IMR-90 (cell line): ENCODE measurements around the gene IBSP. TPM values are rescaled to one million over a fixed set of nuclear protein-coding genes. Genes with fewer than 3 reads are reported as not detected.

Source experiments
- ATAC-seq: fragments of 200-7000 bp; cut with Tn5 transposase; 2 replicates; pipeline ENCODE4 v1.9.1; 2020; ENCODE audit warnings: low read depth, mild to moderate bottlenecking, moderate library complexity
- BruUV-seq: library from RNA; stranded (reverse); fragments of 400-500 nt; replicated peaks from 2 replicates; lab custom pipeline; 2021; lab: Mats Ljungman, UMichigan
- CTCF ChIA-PET: fragments of 300-600 bp; formaldehyde crosslinking; extraction: SDS; loops from one replicate; lab custom pipeline; 2021; ENCODE audit warnings: antibody characterized with exemption; lab: Yijun Ruan, JAX
- POLR2A ChIA-PET: fragments of 300-600 bp; sonication (Branson Sonifier 250); formaldehyde crosslinking; loops from one replicate; lab custom pipeline; 2022; ENCODE audit warnings: antibody characterized with exemption; ENCODE audit not compliant: unreplicated experiment; lab: Charles Lee
- DNase-seq: peaks from one replicate; pipeline ENCODE4 v3.0.0; 2013
- H2AFZ ChIP-seq: replicated peaks from 2 replicates; pipeline ENCODE3; 2013; ENCODE audit warnings: low read length, mild to moderate bottlenecking; ENCODE audit not compliant: poor library complexity
- H2AK5ac ChIP-seq: 2 replicates; pipeline ENCODE4 v1.6.1; 2013; ENCODE audit warnings: low read depth, low read length, inconsistent platforms
- H2AK9ac ChIP-seq: replicated peaks from 2 replicates; pipeline ENCODE3; 2013; ENCODE audit warnings: mild to moderate bottlenecking, low read depth, low read length, moderate library complexity; ENCODE audit not compliant: poor library complexity
- H2BK120ac ChIP-seq: 2 replicates; pipeline ENCODE4 v1.6.1; 2013; ENCODE audit warnings: low read depth, low read length, inconsistent platforms
- H2BK15ac ChIP-seq: 3 replicates; pipeline ENCODE4 v1.6.1; 2013; ENCODE audit warnings: low read depth, low read length, inconsistent platforms
- H2BK20ac ChIP-seq: 2 replicates; pipeline ENCODE4 v1.6.1; 2013; ENCODE audit warnings: low read depth, mild to moderate bottlenecking, inconsistent platforms, low read length, moderate library complexity
- H2BK5ac ChIP-seq: 2 replicates; pipeline ENCODE4 v1.6.1; 2013; ENCODE audit warnings: mild to moderate bottlenecking, low read depth, low read length, inconsistent platforms; ENCODE audit not compliant: poor library complexity, severe bottlenecking
- H3K14ac ChIP-seq: replicated peaks from 2 replicates; pipeline ENCODE4 v1.6.1; 2013; ENCODE audit warnings: low read depth, low read length, inconsistent platforms
- H3K18ac ChIP-seq: 2 replicates; pipeline ENCODE4 v1.6.1; 2013; ENCODE audit warnings: low read depth, low read length, control low read depth
- H3K23ac ChIP-seq: 2 replicates; pipeline ENCODE4 v1.6.1; 2013; ENCODE audit warnings: low read depth, low read length, inconsistent platforms
- H3K27ac ChIP-seq: 2 replicates; pipeline ENCODE4 v1.5.1; 2013; ENCODE audit warnings: mild to moderate bottlenecking, control low read depth, low read length; ENCODE audit not compliant: insufficient read depth
- H3K27me3 ChIP-seq: 2 replicates; pipeline ENCODE4 v1.6.1; 2013; ENCODE audit warnings: low read length; ENCODE audit not compliant: control insufficient read depth, insufficient read depth
- H3K36me3 ChIP-seq: 2 replicates; pipeline ENCODE4 v1.6.1; 2013; ENCODE audit warnings: low read length, mixed read lengths; ENCODE audit not compliant: control insufficient read depth, insufficient read depth
- H3K4ac ChIP-seq: 2 replicates; pipeline ENCODE4 v1.6.1; 2013; ENCODE audit warnings: low read depth, low read length, inconsistent platforms
- H3K4me1 ChIP-seq: 2 replicates; pipeline ENCODE4 v1.6.1; 2013; ENCODE audit warnings: low read length, mixed read lengths; ENCODE audit not compliant: control insufficient read depth, insufficient read depth
- H3K4me2 ChIP-seq: 2 replicates; pipeline ENCODE4 v1.6.1; 2013; ENCODE audit warnings: low read depth, mild to moderate bottlenecking, control low read depth, low read length, moderate library complexity
- H3K4me3 ChIP-seq: 2 replicates; pipeline ENCODE4 v1.5.1; 2013; ENCODE audit warnings: low read depth, mild to moderate bottlenecking, control low read depth, low read length, moderate library complexity; ENCODE audit not compliant: insufficient read depth
- H3K56ac ChIP-seq: 2 replicates; pipeline ENCODE4 v1.6.1; 2013; ENCODE audit warnings: low read length, inconsistent platforms; ENCODE audit not compliant: insufficient read depth; ENCODE audit errors: extremely low read depth
- H3K79me1 ChIP-seq, 2 experiments: 2 replicates each; pipeline ENCODE4 v1.6.1; 2013; ENCODE audit warnings: low read length in 2 of 2, inconsistent platforms in 1 of 2, low read depth in 1 of 2
- H3K9ac ChIP-seq: 2 replicates; pipeline ENCODE4 v1.6.1; 2013; ENCODE audit warnings: low read depth, low read length, control low read depth
- H3K9me1 ChIP-seq: 2 replicates; pipeline ENCODE4 v1.6.1; 2013; ENCODE audit warnings: low read length, inconsistent platforms; ENCODE audit not compliant: insufficient read depth
- H3K9me3 ChIP-seq: 2 replicates; pipeline ENCODE4 v1.6.1; 2013; ENCODE audit warnings: low read length; ENCODE audit not compliant: control insufficient read depth, insufficient read depth
- H4K20me1 ChIP-seq: 2 replicates; pipeline ENCODE4 v1.6.1; 2013; ENCODE audit warnings: low read length, inconsistent platforms; ENCODE audit not compliant: insufficient read depth
- H4K5ac ChIP-seq: 2 replicates; pipeline ENCODE4 v1.6.1; 2013; ENCODE audit warnings: mild to moderate bottlenecking, low read depth, low read length, control low read depth
- H4K8ac ChIP-seq, 2 experiments: 2 replicates each; pipeline ENCODE4 v1.6.1; 2013; ENCODE audit warnings: low read depth in 2 of 2, low read length in 2 of 2, control low read depth in 1 of 2, inconsistent platforms in 1 of 2
- H4K91ac ChIP-seq: 2 replicates; pipeline ENCODE4 v1.6.1; 2013; ENCODE audit warnings: low read depth, low read length, inconsistent platforms; ENCODE audit not compliant: insufficient read depth
- BHLHE40 ChIP-seq: fragments of 150-350 bp; IDR thresholded peaks from 2 replicates; pipeline ENCODE4 v1.6.1; 2016; ENCODE audit warnings: mild to moderate bottlenecking, low read depth, low read length
- CEBPB ChIP-seq: IDR thresholded peaks from 2 replicates; pipeline ENCODE4 v1.6.1; 2012; ENCODE audit warnings: low read depth, low read length, improper control_type of control experiment
- CHD1 ChIP-seq: IDR thresholded peaks from 2 replicates; pipeline ENCODE4 v1.6.1; 2012; ENCODE audit warnings: low read depth, low read length, improper control_type of control experiment
- CTCF ChIP-seq: conservative IDR thresholded peaks from 2 replicates; pipeline ENCODE4 v1.5.1; 2012; ENCODE audit warnings: mild to moderate bottlenecking, low read depth, low read length, improper control_type of control experiment
- FOS ChIP-seq: fragments of 150-350 bp; IDR thresholded peaks from 2 replicates; pipeline ENCODE4 v1.6.1; 2016; ENCODE audit warnings: low read depth, low read length
- MAFK ChIP-seq: IDR thresholded peaks from 2 replicates; pipeline ENCODE4 v1.6.1; 2012; ENCODE audit warnings: low read depth, low read length, improper control_type of control experiment
- MAZ ChIP-seq: IDR thresholded peaks from 2 replicates; pipeline ENCODE4 v1.6.1; 2012; ENCODE audit warnings: low read depth, mild to moderate bottlenecking, low read length, improper control_type of control experiment, moderate library complexity, borderline replicate concordance
- MXI1 ChIP-seq: IDR thresholded peaks from 2 replicates; pipeline ENCODE4 v1.6.1; 2012; ENCODE audit warnings: low read depth, mild to moderate bottlenecking, low read length, moderate library complexity, borderline replicate concordance
- NFE2L2 ChIP-seq: fragments of 150-350 bp; IDR thresholded peaks from 2 replicates; pipeline ENCODE4 v1.6.1; 2016; ENCODE audit warnings: low read depth, mild to moderate bottlenecking, low read length
- POLR2A ChIP-seq: IDR thresholded peaks from 2 replicates; pipeline ENCODE4 v1.6.1; 2012; ENCODE audit warnings: mild to moderate bottlenecking, low read depth, low read length
- RAD21 ChIP-seq: IDR thresholded peaks from 2 replicates; pipeline ENCODE4 v1.6.1; 2012; ENCODE audit warnings: low read length, improper control_type of control experiment
- RCOR1 ChIP-seq: IDR thresholded peaks from 2 replicates; pipeline ENCODE4 v1.6.1; 2012; ENCODE audit warnings: mild to moderate bottlenecking, low read length, improper control_type of control experiment; ENCODE audit not compliant: insufficient replicate concordance
- RFX5 ChIP-seq: IDR thresholded peaks from 2 replicates; pipeline ENCODE4 v1.8.0; 2012; ENCODE audit warnings: low read depth, mild to moderate bottlenecking, low read length, moderate library complexity
- SMC3 ChIP-seq: fragments of 150-350 bp; IDR thresholded peaks from 2 replicates; pipeline ENCODE4 v1.6.1; 2016; ENCODE audit warnings: low read depth, mild to moderate bottlenecking, antibody characterized with exemption, low read length, moderate library complexity
- WGBS, 2 experiments: methylation state at CpG; one replicate each; pipeline versions ENCODE4 v1.1.5 to v1.1.7; 2013; ENCODE audit warnings: missing lambda C conversion rate in 2 of 2; ENCODE audit not compliant: insufficient read length in 1 of 2; ENCODE audit errors: extremely low coverage in 2 of 2; 5-methylcytosine and 5-hydroxymethylcytosine counted together
- dilution Hi-C: fragments of 300-500 bp; cut with HindIII; formaldehyde crosslinking; loops from one replicate; pipeline ENCODE4 v1.14.3; 2018; ENCODE audit warnings: low sequenced_read_pairs; ENCODE audit not compliant: unreplicated experiment
- in situ Hi-C: fragments of 300-500 bp; cut with MboI; formaldehyde crosslinking; loops from 3 replicates; pipeline ENCODE4 v1.14.3; 2019; ENCODE audit warnings: low sequenced_read_pairs, inconsistent platforms, mixed read lengths
- intact Hi-C: fragments of 100-400 bp; cut with micrococcal nuclease; formaldehyde crosslinking; loops from 2 replicates; pipeline ENCODE4 v1.10.0; 2022
- polyA plus RNA-seq, 3 experiments: library from polyadenylated mRNA; depleted of rRNA; stranded (reverse); fragments of >200 nt; gene quantifications; 2 replicates each; pipeline ENCODE4 v1.2.3, GENCODE V29; 2012; ENCODE audit warnings: low replicate concordance in 1 of 3
- total RNA-seq: library from RNA; depleted of rRNA; stranded (reverse); fragments of >200 nt; gene quantifications from 2 replicates; pipeline ENCODE4 v1.2.3, GENCODE V29; 2012
- TF ChIP-seq, protein P1 (sequence below): fragments of 150-350 bp; IDR thresholded peaks from 2 replicates; pipeline ENCODE4 v1.6.1; 2017; ENCODE audit warnings: mild to moderate bottlenecking, antibody characterized with exemption, low read length, low read depth
- TF ChIP-seq, protein P2 (sequence below): fragments of 150-350 bp; IDR thresholded peaks from 2 replicates; pipeline ENCODE4 v1.6.1; 2016; ENCODE audit warnings: low read depth, mild to moderate bottlenecking, low read length, moderate library complexity, borderline replicate concordance

Gene IBSP
- total and polyA plus RNA-seq, 2 of the 4 experiments (the other 2 are of a cell fraction), result not detected

DNA sequence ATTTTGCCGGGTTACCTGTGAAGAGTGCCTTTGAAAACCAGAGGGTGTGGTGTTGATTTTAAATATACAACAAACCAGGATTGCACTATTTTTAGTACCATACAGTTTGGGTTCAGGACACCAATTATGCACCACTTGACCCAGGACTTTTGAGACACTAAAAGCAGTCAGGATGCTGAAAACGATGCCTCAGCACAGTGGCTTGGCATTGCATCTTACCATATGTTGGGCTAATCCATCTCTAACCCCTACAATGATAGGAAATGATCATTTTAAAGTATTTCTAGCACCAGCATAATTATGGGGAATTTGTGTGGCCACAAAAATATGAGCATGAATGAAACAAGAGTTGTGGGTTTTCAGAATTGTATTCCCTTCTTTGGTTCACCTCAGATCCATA is 4.1 kb downstream of the IBSP start:
- H3K27ac ChIP-seq, result no peak overlapping the region
- no peak overlapping the region for H2AK5ac ChIP-seq
- H3K23ac ChIP-seq, result no peak overlapping the region
- dilution Hi-C loops (no loop called here), intact Hi-C loops (no loop called here), in situ Hi-C loops (no loop called here)
- no peak overlapping the region for H3K9ac ChIP-seq
- POLR2A ChIA-PET, result no interaction called here
- H2AFZ ChIP-seq, result no peak overlapping the region
- no peak overlapping the region for H3K4me3 ChIP-seq
- no peak overlapping the region for H4K8ac ChIP-seq
- no peak for ATAC-seq
- DNase-seq, result no peak
- H3K27me3 ChIP-seq, result no peaks in the 10 kb centered on the region
- H2BK120ac ChIP-seq, result no peak overlapping the region
- H3K4ac ChIP-seq, result no peak overlapping the region
- no peaks in the 10 kb centered on the region for H3K79me1 ChIP-seq
- H3K9me3 ChIP-seq, result no peaks in the 10 kb centered on the region
- H2BK20ac ChIP-seq, result no peak overlapping the region
- no peak overlapping the region for H4K91ac ChIP-seq
- H3K9me1 ChIP-seq, result no peaks in the 10 kb centered on the region
- no peak overlapping the region for H3K4me2 ChIP-seq
- H3K56ac ChIP-seq, result no peak overlapping the region
- H3K18ac ChIP-seq, result no peak overlapping the region
- no peak overlapping the region for H2AK9ac ChIP-seq
- H4K5ac ChIP-seq, result no peak overlapping the region
- TF ChIP-seq MAZ, result no peak
- TF ChIP-seq MXI1, result no peak
- TF ChIP-seq, protein P1, sequence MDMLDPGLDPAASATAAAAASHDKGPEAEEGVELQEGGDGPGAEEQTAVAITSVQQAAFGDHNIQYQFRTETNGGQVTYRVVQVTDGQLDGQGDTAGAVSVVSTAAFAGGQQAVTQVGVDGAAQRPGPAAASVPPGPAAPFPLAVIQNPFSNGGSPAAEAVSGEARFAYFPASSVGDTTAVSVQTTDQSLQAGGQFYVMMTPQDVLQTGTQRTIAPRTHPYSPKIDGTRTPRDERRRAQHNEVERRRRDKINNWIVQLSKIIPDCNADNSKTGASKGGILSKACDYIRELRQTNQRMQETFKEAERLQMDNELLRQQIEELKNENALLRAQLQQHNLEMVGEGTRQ, result no peak
- TF ChIP-seq RCOR1, result no peak
- TF ChIP-seq RAD21, result no peak
- no peak for TF ChIP-seq POLR2A
- TF ChIP-seq CEBPB, result no peak
- TF ChIP-seq CHD1, result no peak
- TF ChIP-seq RFX5, result no peak
- no peak for TF ChIP-seq BHLHE40
- no peak for TF ChIP-seq SMC3
- TF ChIP-seq MAFK, result no peak
- TF ChIP-seq CTCF, result no peak
- TF ChIP-seq, protein P2, sequence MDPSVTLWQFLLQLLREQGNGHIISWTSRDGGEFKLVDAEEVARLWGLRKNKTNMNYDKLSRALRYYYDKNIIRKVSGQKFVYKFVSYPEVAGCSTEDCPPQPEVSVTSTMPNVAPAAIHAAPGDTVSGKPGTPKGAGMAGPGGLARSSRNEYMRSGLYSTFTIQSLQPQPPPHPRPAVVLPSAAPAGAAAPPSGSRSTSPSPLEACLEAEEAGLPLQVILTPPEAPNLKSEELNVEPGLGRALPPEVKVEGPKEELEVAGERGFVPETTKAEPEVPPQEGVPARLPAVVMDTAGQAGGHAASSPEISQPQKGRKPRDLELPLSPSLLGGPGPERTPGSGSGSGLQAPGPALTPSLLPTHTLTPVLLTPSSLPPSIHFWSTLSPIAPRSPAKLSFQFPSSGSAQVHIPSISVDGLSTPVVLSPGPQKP, result no peak
- TF ChIP-seq NFE2L2, result no peak
- no peak for TF ChIP-seq FOS
- H4K20me1 ChIP-seq, result no peaks in the 10 kb centered on the region
- no peaks in the 10 kb centered on the region for H3K36me3 ChIP-seq
- BruUV-seq, result no TSS peak
- WGBS, 2 experiments, result no CpG with 5 or more reads among the region's 2 CpGs
- CTCF ChIA-PET, result no interaction called here
- H2BK5ac ChIP-seq, result no peak overlapping the region
- no peak overlapping the region for H3K14ac ChIP-seq
- H3K4me1 ChIP-seq, result no peaks in the 10 kb centered on the region
- H2BK15ac ChIP-seq, result no peak overlapping the region
